Hematopoietic multipotent progenitor cell treated with erythropoietin and hydrocortisone succinate and interleukin-3 and kit ligand, for 8 days (in vitro differentiated cells): ENCODE results near the gene CCNDBP1.
A peak's percentile ranks its signal among the peaks of the same experiment; 100 is the strongest.
"Not testable (repeated sequence)": the region's sequence is repeated elsewhere in the genome, so short reads cannot be mapped to it uniquely, and the experiment has no call there.

Experiments
- DNase-seq: peaks from one replicate; pipeline ENCODE4 v3.0.0-alpha.2; 2015

The CCNDBP1 gene

GRCh38 chr15:43218908-43219706, 33.9 kb downstream of the CCNDBP1 start:
- DNase-seq: peak; percentile 86

- no peak for DNase-seq
Measured at GRCh38 chr15:43219929-43220928, 35.0 kb downstream of the CCNDBP1 start.

GRCh38 chr15:43220991-43221403, 35.8 kb downstream of the CCNDBP1 start, which contains the start of gene EPB42:
Gene EPB42, minus strand, starts transcription at chr15:43221018. Its CDS starts 193 bp downstream, at chr15:43220825.
- DNase-seq: peak; percentile 98

- no peak for DNase-seq
Measured at GRCh38 chr15:43221422-43221821, 36.2 kb downstream of the CCNDBP1 start.

- peak; percentile 92 for DNase-seq
Measured at GRCh38 chr15:43225201-43225949, 40.2 kb downstream of the CCNDBP1 start.

- DNase-seq: not testable (repeated sequence)
Measured at GRCh38 chr15:43225950-43226255, 40.7 kb downstream of the CCNDBP1 start.

- DNase-seq: no peak
Measured at GRCh38 chr15:43226436-43227305, 41.5 kb downstream of the CCNDBP1 start.

- DNase-seq: no peak
Measured at GRCh38 chr15:43229977-43230376, 44.8 kb downstream of the CCNDBP1 start.

GRCh38 chr15:43230640-43231115, 45.5 kb downstream of the CCNDBP1 start:
- peak; percentile 25 for DNase-seq

- no peak for DNase-seq
Measured at GRCh38 chr15:43232289-43232874, 47.2 kb downstream of the CCNDBP1 start.

GRCh38 chr15:43235536-43235935, 50.3 kb downstream of the CCNDBP1 start:
- DNase-seq: no peak

GRCh38 chr15:43237842-43238470, 52.8 kb downstream of the CCNDBP1 start:
- no peak for DNase-seq

GRCh38 chr15:43238671-43239131, 53.5 kb downstream of the CCNDBP1 start:
- no peak for DNase-seq

GRCh38 chr15:43239732-43240491, 54.7 kb downstream of the CCNDBP1 start:
- DNase-seq: peak; percentile 36

- no peak for DNase-seq
Measured at GRCh38 chr15:43241100-43241499, 55.9 kb downstream of the CCNDBP1 start.

- no peak for DNase-seq
Measured at GRCh38 chr15:43242616-43243015, 57.4 kb downstream of the CCNDBP1 start.

GRCh38 chr15:43243020-43243645, 57.9 kb downstream of the CCNDBP1 start:
- DNase-seq: no peak

- DNase-seq: no peak
Measured at GRCh38 chr15:43244092-43244491, 58.9 kb downstream of the CCNDBP1 start.

GRCh38 chr15:43246261-43246774, 61.1 kb downstream of the CCNDBP1 start:
- DNase-seq: no peak
